MCF 10A (cell line): Measurements from ENCODE around the gene LAMTOR1. TPM values are rescaled to one million over a fixed set of nuclear protein-coding genes. Genes with fewer than 3 reads are reported as not detected.

ENCODE experiments used
- BruUV-seq: library from RNA; stranded (reverse); fragments of 400-500 nt; replicated peaks from 2 replicates; lab custom pipeline; 2021; lab: Mats Ljungman, UMichigan
- CTCF ChIA-PET: fragments of 300-600 bp; sonication (Branson Sonifier 250); formaldehyde crosslinking; extraction: SDS; loops from one replicate; lab custom pipeline; 2021; ENCODE audit warnings: antibody characterized with exemption, inconsistent platforms; lab: Yijun Ruan, JAX
- POLR2A ChIA-PET: fragments of 300-600, 350-650 bp; sonication (Branson Sonifier 250); formaldehyde crosslinking; extraction: SDS; loops from one replicate; lab custom pipeline; 2020; ENCODE audit warnings: antibody characterized with exemption, inconsistent platforms; lab: Yijun Ruan, JAX
- DNase-seq: peaks from one replicate; pipeline ENCODE4 v3.0.0-alpha.2; 2018; ENCODE audit not compliant: unreplicated experiment
- H3K27ac Mint-ChIP-seq: one replicate; pipeline ENCODE4 v1.8.0; 2022; ENCODE audit warnings: mild to moderate bottlenecking, low read depth, mixed read lengths; ENCODE audit not compliant: unreplicated experiment
- H3K27me3 Mint-ChIP-seq: one replicate; pipeline ENCODE4 v1.8.0; 2022; ENCODE audit warnings: mixed read lengths; ENCODE audit not compliant: insufficient read depth, unreplicated experiment
- H3K36me3 Mint-ChIP-seq: one replicate; pipeline ENCODE4 v1.8.0; 2022; ENCODE audit warnings: mild to moderate bottlenecking, moderate library complexity, mixed read lengths; ENCODE audit not compliant: insufficient read depth, unreplicated experiment
- H3K4me1 Mint-ChIP-seq: one replicate; pipeline ENCODE4 v1.8.0; 2022; ENCODE audit warnings: mixed read lengths; ENCODE audit not compliant: insufficient read depth, unreplicated experiment
- H3K4me3 Mint-ChIP-seq: one replicate; pipeline ENCODE4 v1.8.0; 2022; ENCODE audit warnings: mild to moderate bottlenecking, moderate library complexity, mixed read lengths; ENCODE audit not compliant: unreplicated experiment
- H3K9me3 Mint-ChIP-seq: one replicate; pipeline ENCODE4 v1.8.0; 2022; ENCODE audit warnings: mixed read lengths; ENCODE audit not compliant: unreplicated experiment
- intact Hi-C: fragments of 100-400 bp; cut with micrococcal nuclease; formaldehyde crosslinking; loops from 2 replicates; pipeline ENCODE4 v1.14.1; 2022
- microRNA-seq: library from miRNA; unstranded; fragments of <30 nt; microRNA quantifications from one replicate; pipeline ENCODE4 v1.2.0, GENCODE V29; 2022
- total RNA-seq: library from RNA; stranded (reverse); gene quantifications from 2 replicates; pipeline ENCODE4 v1.2.3, GENCODE V29; 2022
- TF ChIP-seq, protein P1 (sequence below): fragments of 200-600 bp; IDR thresholded peaks from one replicate; pipeline ENCODE4 v1.8.0; 2022; ENCODE audit warnings: antibody characterized with exemption, mild to moderate bottlenecking; ENCODE audit not compliant: unreplicated experiment

LAMTOR1 gene
- total RNA-seq, 1 experiment from 2014 or later = 76.9 TPM

GRCh38 chr11:72048766-72049460 lies 54.2 kb downstream of the LAMTOR1 start:
- no peak for DNase-seq
- TF ChIP-seq, protein P1, sequence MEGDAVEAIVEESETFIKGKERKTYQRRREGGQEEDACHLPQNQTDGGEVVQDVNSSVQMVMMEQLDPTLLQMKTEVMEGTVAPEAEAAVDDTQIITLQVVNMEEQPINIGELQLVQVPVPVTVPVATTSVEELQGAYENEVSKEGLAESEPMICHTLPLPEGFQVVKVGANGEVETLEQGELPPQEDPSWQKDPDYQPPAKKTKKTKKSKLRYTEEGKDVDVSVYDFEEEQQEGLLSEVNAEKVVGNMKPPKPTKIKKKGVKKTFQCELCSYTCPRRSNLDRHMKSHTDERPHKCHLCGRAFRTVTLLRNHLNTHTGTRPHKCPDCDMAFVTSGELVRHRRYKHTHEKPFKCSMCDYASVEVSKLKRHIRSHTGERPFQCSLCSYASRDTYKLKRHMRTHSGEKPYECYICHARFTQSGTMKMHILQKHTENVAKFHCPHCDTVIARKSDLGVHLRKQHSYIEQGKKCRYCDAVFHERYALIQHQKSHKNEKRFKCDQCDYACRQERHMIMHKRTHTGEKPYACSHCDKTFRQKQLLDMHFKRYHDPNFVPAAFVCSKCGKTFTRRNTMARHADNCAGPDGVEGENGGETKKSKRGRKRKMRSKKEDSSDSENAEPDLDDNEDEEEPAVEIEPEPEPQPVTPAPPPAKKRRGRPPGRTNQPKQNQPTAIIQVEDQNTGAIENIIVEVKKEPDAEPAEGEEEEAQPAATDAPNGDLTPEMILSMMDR = no peak
- no peaks in the 10 kb centered on the region for H3K9me3 Mint-ChIP-seq
- ChIA-PET CTCF (interaction anchor here (0.9 to 1.2 kb wide), 3 partner anchors 9 to 39 kb away, joined by 3 to 5 read pairs (median 3); no protein-coding TSS in a partner anchor), POLR2A (interaction anchor here (0.6 to 1.5 kb wide), 6 partner anchors 10 to 44 kb away, joined by 3 to 4 read pairs (median 3); no protein-coding TSS in a partner anchor)
- BruUV-seq = no TSS peak
- H3K4me1 Mint-ChIP-seq = no peaks in the 10 kb centered on the region
- H3K27ac Mint-ChIP-seq = no peak overlapping the region
- H3K4me3 Mint-ChIP-seq = no peak overlapping the region
- H3K27me3 Mint-ChIP-seq = no peaks in the 10 kb centered on the region
- intact Hi-C loops = no loop called here
- H3K36me3 Mint-ChIP-seq = peaks cover 38% of the 10 kb centered on the region

Small RNA genes within 50 kb of the gene (microRNA-seq; reads per million reads assigned to microRNA genes)
- gene MIR3165 = 0.53 reads per million

Other genes starting within 250 kb of the LAMTOR1 start
- gene DEFB131B, start 224.8 kb downstream of the LAMTOR1 start, total RNA-seq = not detected in 2 replicates
- 5.9 and 8.4 TPM in 2 replicates for gene XNDC1N, start 174.7 kb downstream of the LAMTOR1 start, total RNA-seq
- gene RNF121, start 174.3 kb downstream of the LAMTOR1 start, total RNA-seq = 27.8 and 29.8 TPM in 2 replicates
- gene IL18BP, start 104.4 kb downstream of the LAMTOR1 start, total RNA-seq = 5.1 and 8.2 TPM in 2 replicates
- gene NUMA1, start 22.8 kb downstream of the LAMTOR1 start, total RNA-seq = 109 and 113 TPM in 2 replicates
- gene LRRC51, start 22.4 kb downstream of the LAMTOR1 start, total RNA-seq = 9.3 and 9.5 TPM in 2 replicates
- gene TOMT, start 2.6 kb upstream of the LAMTOR1 start, total RNA-seq = not detected in 2 replicates
- 52.2 and 63.6 TPM in 2 replicates for gene ANAPC15, start 9.4 kb upstream of the LAMTOR1 start, total RNA-seq
- gene FOLR3, start 32.4 kb upstream of the LAMTOR1 start, total RNA-seq = 2.0 and 2.6 TPM in 2 replicates
- 0.40 TPM in 1 of 2 replicates, not detected in the other for gene FOLR1, start 88.8 kb upstream of the LAMTOR1 start, total RNA-seq
- gene FOLR2, start 113.5 kb upstream of the LAMTOR1 start, total RNA-seq = not detected in 2 replicates
- gene INPPL1, start 121.5 kb upstream of the LAMTOR1 start, total RNA-seq = 90.2 and 104 TPM in 2 replicates
- gene PHOX2A, start 140.9 kb upstream of the LAMTOR1 start, total RNA-seq = not detected in 2 replicates